ENCODE results near the gene DNAH6.
"Not testable (repeated sequence)": the region's sequence is repeated elsewhere in the genome, so short reads cannot be mapped to it uniquely, and the experiment has no call there.

DNAH6 gene

DNA sequence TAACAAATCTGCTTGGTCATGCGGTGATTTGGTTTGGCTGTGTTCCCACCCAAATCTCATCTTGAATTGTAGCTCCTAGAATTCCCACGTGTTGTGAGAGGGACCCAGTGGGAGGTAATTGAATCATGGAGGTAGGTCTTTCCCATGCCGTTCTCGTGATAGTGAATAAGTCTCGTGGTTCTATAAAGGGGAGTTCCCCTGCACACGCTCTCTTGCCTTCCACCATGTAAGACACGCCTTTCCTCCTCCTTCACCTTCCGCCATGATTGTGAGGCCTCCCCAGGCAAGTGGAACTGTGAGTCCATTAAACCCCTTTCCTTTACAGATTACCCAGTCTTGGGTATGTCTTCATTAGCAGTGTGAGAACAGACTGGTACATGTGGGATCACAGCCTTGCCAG is 327.8 kb downstream of the DNAH6 start:
- DNase-seq: no peak

DNA sequence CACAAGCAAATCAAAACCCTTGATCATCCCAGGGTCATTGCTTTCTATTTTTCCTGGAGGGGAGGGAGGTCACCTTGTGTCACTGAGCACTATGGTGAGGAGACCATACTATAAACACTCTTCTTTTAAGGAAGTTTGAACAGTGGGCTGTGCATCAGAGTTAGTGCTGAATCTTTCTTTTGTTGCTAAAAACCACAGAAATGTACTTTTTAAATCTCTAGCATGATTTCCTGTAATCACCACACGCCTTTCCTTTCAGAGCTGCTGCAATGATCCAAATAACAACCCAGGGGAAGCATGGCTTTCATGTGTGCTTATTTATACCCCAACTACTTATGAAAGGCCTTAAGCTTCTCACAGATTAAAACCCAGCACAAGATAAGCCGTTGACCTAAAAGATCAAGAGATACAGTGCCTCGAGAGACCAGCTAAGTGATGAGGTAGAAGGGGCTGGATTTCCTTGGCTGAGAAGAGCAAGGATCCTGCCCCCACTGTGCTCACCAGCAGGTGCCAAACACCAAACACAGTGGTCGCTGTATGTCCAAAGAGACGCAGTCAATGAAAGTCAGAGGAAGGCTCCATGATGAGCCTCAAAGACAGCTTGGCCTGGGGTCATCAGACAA is 329.9 kb downstream of the DNAH6 start:
- no peak for DNase-seq

DNA sequence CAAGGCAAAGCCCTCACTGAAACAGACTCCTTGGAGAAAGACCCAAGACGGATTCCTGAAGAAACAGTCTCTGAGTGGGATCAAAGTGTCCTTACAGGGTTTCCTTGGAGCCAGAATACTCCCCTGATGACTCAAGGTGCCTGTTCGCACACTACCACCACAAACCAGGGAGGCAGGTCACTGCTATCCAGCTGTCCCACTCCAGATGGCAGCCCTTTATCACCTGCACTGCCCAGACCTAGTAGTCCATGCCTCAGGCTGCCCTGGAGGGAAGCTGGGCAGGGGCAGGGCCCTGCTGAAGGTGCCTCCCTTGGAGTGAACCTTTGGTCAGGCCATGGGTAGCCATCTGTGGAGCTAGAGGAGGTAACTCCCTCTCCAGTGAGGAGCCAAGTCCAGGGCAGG is 330.4 kb downstream of the DNAH6 start:
- no peak for DNase-seq

DNA sequence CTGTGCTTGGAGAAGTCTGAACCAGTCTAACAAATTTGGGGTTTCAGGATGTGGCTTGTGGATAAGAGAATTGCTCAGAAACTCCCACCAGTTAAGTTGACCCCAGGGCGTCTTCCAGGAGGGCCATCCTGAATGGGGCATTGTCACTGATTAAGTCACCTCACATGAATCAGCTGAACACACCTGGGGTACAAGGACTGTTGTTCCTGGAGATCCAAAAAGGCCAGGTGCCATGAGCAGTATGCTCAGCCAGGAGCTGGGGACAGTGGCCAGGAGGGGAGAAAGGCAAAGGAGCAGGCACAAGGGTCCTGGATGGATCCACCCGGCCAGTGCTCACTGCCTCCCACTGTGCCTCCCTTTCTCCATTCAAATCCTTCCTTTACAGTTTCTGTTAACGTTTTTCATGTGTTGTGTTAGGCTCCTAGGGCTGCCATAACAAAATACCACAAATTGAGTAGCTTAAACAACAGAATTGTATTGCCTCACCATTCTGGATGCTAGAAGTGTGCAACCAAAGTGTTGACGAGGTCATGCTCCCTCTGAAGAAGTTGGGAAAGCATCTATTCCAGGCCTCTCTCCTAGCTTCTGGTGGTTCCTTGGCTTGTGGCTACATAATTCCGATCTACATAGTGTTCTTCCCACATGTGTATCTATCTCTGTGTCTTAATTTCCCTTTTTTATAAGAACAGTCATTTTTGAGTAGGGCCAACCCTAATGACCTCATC is 331.2 kb downstream of the DNAH6 start:
- DNase-seq: no peak

DNA sequence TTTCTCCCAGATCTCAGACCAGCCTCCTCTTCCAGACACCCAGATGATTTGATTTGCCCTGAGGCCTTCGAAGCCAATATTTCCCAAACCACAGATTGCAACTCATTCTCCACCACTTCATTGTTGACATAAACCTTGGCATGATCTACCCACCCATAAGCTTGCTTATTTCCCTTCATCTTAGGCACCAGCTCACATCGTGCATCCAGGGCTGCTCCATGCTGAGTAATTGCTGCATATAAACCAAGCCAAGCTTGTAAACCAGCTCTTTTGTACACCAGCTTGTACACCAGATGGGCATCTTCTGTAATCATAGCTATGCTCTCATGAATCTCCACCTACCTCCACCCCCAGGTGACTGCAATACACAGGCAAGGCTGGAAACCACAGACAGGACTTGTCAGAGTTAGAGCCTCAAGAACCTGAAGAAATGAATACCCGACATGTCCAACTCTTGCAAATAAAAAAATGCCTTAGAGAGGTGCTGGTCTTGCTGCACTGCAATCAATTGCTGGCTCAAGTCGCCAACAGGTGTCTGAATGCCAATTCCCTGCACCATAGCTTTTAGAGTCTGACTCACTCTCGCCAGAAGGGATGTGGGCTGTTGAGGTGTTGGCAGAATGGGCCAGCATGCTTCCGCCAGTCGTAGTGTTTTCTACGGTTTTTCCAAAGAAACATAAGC is 333.1 kb downstream of the DNAH6 start:
- DNase-seq: peak in 1 of 2 donors; percentile 69

DNA sequence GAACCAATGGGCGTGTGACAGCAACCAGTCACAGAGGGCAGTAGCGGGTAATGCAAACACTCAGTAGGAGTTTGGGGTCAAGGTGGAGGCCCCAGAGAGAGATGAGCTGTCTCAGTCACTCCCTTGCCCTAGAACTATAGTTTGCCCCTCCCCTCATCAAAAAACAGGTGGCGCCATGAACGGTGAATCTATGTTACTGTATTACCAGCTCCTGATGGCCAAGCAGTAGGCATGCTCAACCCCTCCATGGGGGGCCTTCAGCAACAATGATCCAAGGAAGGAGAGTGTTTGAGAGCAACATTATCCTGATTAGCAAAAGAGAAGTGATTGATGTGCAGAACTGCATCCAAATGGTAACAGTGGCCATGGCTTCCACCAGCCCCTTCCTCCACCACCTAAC is 334.2 kb downstream of the DNAH6 start:
- no peak for DNase-seq

DNA sequence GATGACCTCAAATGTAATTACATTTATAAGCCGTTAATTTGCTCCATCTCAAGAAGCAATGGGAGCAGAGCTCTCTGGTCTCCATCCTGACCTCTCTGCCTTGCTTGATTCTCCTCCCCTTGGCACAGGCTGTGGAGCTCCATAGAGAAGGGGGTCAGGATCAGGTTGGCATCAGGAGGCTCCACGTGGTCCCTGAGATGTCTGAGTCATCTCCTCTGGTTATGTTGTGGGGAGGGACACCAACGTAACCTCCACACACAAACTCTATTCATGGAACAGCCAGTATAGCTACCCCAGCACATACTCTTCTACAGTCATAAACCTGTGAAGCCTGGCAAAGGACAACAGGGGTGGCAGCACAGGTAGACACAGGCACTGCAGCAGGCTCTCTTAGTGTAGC is 335.6 kb downstream of the DNAH6 start:
- DNase-seq: no peak

DNA sequence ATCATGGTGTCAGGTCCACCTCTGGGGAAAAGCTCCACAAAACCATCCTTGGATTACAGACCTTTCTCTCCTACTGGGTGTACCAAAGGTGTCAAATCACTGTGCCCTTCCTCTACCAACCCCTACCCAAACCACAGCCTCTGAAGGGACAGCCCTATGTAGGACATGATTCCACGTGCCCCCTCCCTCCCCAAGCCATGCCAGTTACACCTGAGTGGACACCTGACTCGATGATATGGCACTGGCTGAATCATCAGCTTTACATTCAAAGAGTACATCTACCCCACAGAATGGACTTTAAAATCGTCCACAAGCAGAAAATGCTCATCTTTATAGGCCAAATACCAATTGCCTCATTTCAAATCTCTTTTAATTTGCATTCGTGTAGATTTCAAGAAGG is 338.6 kb downstream of the DNAH6 start:
- DNase-seq: no peak

DNA sequence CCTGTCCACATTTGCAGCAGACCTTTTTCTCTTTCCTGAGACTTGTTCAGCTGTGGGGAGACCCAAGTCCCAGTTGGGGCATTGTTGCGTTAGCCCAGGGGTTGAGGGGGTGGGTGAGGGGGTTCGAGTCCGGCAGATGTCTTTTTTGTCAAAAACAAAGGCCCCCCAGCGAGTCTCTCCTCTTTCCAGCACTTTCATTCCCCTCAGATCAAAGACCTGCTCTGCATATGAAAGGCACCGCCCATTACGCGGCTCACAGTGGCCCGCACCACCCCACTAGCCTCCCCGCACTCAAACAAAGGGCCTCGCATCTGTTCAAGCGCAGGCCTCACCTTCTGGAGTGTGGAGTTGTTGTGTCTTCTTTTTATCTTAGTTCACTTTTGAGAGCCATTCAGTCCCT is 339.4 kb downstream of the DNAH6 start:
- DNase-seq: no peak

DNA sequence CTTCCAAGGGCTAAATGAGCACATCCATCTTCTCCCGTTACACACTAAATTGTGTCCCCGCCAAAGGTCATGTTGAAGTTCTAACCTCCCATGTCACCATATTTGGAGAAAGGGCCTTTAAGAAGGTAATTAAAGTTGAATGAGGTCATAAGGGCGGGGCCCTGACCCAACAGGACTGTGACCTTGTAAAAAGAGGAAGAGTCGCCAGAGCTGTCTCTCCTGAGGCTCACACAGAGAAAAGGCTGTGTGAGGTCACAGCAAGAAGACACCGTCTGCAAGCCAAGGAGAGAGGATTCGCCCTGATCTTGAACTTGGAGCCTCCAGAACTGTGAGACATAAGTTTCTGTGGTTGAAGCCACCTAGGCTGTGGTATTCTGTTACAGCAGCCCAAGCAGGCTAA is 340.5 kb downstream of the DNAH6 start:
- DNase-seq: no peak

DNA sequence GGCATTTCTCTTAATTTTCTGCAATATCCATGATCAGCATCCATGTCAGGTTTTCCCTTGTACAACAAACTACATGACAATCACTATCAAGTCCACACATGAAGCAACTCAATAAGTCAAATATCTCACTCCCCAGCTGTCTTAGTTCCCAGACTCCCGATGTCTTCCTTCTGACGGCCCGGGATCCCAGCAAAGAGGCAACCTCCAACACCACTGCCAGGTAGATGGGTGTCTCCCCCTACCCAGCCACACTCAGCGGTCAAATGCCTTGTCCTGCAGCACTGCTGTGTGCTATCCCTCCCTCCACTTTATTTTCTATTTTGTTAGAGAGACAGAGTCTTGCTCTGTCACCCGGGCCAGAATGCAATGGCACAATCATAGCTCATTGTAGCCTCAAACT is 341.3 kb downstream of the DNAH6 start:
- no peak for DNase-seq

DNA sequence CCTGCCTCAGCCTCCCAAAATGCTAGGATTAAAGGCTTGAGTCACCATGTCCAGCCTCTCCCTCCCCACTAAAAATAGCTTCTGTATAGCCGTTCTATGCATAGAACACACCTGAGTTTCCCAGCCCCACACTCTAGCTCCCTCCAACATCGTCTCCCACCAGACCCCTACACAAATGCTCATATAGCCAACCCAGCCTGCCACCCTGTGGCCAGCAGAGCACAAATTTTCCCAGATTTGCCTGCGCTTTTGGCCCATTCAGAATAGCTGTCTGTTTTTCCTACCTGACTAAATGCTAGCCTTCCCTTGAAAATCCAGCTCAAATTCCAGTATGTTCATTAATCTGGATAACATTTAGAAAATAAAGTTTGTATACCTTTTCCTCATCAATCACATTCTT is 341.8 kb downstream of the DNAH6 start:
- no peak for DNase-seq

DNA sequence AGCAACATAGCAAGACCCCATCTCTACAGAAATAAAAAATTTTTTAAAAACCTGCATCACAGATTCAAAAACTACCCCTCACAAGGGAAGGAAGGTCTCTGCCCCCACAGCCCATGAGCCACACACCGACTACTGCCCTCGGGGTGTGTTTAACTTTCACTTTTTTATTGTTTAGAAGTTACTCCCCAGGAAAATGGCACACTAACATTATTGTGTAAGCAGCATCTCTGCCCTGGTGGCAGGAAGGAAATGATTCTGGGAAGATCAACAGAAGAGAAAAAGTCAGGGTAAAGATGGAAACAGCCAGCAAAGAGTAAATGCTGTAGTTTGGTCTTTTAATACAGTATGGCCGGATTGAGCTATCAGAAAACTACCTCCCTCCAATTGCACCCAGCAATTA is 342.6 kb downstream of the DNAH6 start:
- no peak for DNase-seq

DNA sequence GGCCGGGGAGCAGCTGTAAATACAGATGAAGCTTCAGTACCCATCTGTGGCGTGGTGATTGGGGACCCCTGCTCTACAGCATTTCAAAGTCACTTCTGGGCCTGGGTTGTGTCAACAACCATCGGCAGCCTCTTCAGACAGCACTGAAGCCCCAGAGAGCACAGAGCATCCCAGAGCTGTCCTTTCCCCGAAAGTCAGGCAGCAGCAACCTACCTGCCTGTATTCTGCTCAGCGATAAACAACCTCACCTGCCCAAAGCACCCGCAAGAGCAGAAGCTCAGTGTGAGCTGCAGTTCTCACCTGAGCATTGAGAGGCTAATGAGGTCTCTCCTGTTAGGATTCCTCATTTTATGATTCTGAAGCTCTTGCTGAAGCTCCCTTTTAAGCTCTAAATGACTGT is 345.2 kb downstream of the DNAH6 start:
- DNase-seq: no peak

DNA sequence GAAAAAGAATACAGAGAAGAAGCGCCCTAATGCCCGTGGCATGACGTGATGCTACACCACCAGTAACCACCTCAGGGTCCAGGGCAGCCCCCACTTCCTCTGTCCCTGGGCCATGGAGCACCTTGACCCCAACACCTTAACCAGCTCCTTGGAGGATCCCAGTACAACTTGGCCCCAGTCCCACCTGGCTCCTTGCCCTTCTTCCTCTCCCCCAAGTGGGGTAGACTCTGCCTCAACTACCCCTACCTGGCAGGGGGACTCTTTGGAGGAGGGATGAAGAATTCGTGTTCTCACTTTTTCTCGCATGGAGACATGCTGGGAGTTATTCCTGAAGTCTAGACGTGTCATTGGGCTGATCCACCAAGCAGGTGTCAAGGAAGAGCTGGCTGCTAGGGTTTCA is 345.7 kb downstream of the DNAH6 start:
- no peak for DNase-seq

DNA sequence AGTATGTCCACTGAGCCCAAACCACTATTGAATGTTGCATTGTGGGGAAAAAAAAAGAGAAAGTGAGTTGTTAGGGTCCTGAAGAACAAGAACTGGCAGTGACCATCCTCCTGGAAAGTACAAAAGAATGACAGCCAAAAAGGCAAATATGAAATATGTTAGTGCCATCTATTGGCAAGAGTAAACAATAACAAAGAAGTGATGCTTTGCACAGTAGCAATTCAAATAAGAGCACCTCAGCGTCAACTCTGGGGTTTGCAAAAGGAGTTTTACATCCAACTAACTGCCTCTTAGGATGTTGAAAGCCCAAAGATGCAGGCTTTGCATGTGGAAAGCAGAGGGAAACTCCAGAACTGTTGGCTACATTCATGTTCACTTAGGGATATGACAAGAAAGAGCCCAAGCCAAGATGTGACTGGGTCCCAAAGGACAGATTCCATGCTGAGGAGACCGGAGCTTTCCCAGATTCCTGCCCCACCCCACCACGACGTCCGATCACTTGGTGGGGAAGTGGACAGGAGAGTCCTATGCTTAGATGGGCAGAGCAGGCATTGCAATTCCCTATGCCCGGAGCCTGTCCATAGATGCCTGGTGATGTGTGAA is 349.0 kb downstream of the DNAH6 start:
- DNase-seq: peak in 1 of 2 donors; percentile 66

DNA sequence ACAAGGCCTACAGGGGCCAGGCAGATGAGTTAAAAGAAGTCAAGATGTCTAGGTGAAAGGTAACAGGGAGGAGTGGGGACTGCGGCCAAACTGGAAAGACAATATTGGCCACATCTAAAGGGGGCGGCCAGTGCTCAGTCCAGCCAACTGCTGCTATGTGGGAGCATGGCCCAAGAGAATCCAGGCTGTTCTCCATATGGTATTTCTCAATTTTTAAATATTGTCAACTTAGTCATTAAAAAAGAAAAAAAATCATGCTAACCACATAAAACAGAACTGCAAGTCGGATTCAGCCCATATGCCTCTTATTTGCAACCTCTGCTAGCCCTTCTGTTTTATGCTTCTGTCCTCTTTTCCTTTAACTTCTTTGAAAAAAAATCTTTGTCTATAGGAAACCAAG is 349.8 kb downstream of the DNAH6 start:
- no peak for DNase-seq

DNA sequence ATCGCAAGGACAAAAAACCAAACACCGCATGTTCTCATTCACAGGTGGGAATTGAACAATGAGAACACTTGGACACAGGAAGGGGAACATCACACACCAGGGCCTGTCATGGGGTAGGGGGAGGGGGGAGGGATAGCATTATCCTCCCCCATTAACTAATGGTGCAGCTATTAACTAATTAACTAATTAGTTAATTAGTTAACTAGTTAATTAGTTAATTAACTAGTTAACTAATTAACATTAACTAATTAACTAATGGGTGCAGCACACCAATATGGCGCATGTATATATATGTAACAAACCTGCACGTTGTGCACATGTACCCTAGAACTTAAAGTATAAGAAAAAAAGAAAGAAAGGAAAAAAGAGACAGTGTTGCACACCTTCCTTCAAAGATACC is 352.0 kb downstream of the DNAH6 start:
- not testable (repeated sequence) for DNase-seq
